Sigmoid colon (tissue), 7 donors: ENCODE results near the gene TECTA. TPM values are rescaled to one million over a fixed set of nuclear protein-coding genes. Genes with fewer than 3 reads are reported as not detected.
A peak's percentile ranks its signal among the peaks of the same experiment; 100 is the strongest.

ENCODE experiments used
- DNase-seq: peaks from one replicate; pipeline ENCODE4 v3.0.0-alpha.2; 2019
- H3K27ac ChIP-seq, 4 donors: fragments of 200-600 bp; sonication (generic); one replicate each; pipeline ENCODE4 v1.5.1; 2016 to 2019; ENCODE audit warnings: mild to moderate bottlenecking in 1 of 4
- H3K27me3 ChIP-seq, 3 donors: fragments of 200-600 bp; sonication (generic); one replicate each; pipeline ENCODE4 v1.5.1; 2019; ENCODE audit warnings: mild to moderate bottlenecking in 1 of 3
- H3K36me3 ChIP-seq, 4 donors: fragments of 200-600 bp; sonication (generic); one replicate each; pipeline ENCODE4 v1.5.1; 2016 to 2019
- H3K4me1 ChIP-seq, 4 donors: fragments of 200-600 bp; sonication (generic); one replicate each; pipeline ENCODE4 v1.5.1; 2017 to 2019
- H3K4me3 ChIP-seq, 4 donors: fragments of 200-600 bp; sonication (generic); one replicate each; pipeline ENCODE4 v1.5.1; 2017 to 2019; ENCODE audit warnings: mild to moderate bottlenecking in 2 of 4, moderate library complexity in 1 of 4
- H3K9me3 ChIP-seq, 4 donors: fragments of 200-600 bp in 3 of 4; sonication (generic) in 3 of 4; one replicate each; pipeline versions ENCODE4 v1.5.1 to v1.6.1; 2013 to 2019
- EP300 ChIP-seq, 4 donors: sonication (generic); formaldehyde crosslinking; IDR thresholded peaks; one replicate each; pipeline ENCODE4 v1.6.1; 2017; ENCODE audit warnings: antibody characterized with exemption in 4 of 4
- POLR2A ChIP-seq, 2 donors: fragments of 450-650 bp; IDR thresholded peaks; one replicate each; pipeline ENCODE4 v1.6.1; 2016; ENCODE audit warnings: antibody characterized with exemption in 2 of 2, mild to moderate bottlenecking in 2 of 2, moderate library complexity in 2 of 2
- POLR2AphosphoS5 ChIP-seq, 4 donors: sonication (generic); formaldehyde crosslinking; IDR thresholded peaks; one replicate each; pipeline ENCODE4 v1.6.1; 2017; ENCODE audit warnings: antibody characterized with exemption in 4 of 4
- WGBS, 2 donors: extraction: QIAGEN DNeasy Blood & Tissue Kit; methylation state at CpG; one replicate each; pipeline ENCODE4 v1.1.7; 2013; 5-methylcytosine and 5-hydroxymethylcytosine counted together
- intact Hi-C: fragments of 100-400 bp; cut with DNase I; formaldehyde crosslinking; loops from one replicate; pipeline ENCODE4 v1.15.1; 2023
- polyA plus RNA-seq, 3 donors: library from polyadenylated mRNA; stranded (reverse); fragments of 200-250 nt; gene quantifications; one replicate each; pipeline ENCODE4 v1.2.3, GENCODE V29; 2013
- total RNA-seq, 4 donors: library from RNA; depleted of rRNA; stranded (reverse); fragments of >200 nt; gene quantifications; one replicate each; pipeline ENCODE4 v1.1.0, GENCODE V29; 2016
- TF ChIP-seq, protein P1 (sequence below), 4 experiments: fragments of 450-650 bp in 3 of 4; fragments of 200-600 bp in 1 of 4; IDR thresholded peaks; one replicate each; pipeline ENCODE4 v1.5.1; 2016 to 2019; ENCODE audit warnings: antibody characterized with exemption in 4 of 4, mild to moderate bottlenecking in 3 of 4, moderate library complexity in 2 of 4
- donor health status: healthy with polysubstance abuse.
- donor health status: Bipolar disorder and iron deficiency.
- donor health status: healthy.

The TECTA gene
- total and polyA plus RNA-seq, 7 donors = 0.28 to 3.9 (median 1.1) TPM; not detected in 2

DNA sequence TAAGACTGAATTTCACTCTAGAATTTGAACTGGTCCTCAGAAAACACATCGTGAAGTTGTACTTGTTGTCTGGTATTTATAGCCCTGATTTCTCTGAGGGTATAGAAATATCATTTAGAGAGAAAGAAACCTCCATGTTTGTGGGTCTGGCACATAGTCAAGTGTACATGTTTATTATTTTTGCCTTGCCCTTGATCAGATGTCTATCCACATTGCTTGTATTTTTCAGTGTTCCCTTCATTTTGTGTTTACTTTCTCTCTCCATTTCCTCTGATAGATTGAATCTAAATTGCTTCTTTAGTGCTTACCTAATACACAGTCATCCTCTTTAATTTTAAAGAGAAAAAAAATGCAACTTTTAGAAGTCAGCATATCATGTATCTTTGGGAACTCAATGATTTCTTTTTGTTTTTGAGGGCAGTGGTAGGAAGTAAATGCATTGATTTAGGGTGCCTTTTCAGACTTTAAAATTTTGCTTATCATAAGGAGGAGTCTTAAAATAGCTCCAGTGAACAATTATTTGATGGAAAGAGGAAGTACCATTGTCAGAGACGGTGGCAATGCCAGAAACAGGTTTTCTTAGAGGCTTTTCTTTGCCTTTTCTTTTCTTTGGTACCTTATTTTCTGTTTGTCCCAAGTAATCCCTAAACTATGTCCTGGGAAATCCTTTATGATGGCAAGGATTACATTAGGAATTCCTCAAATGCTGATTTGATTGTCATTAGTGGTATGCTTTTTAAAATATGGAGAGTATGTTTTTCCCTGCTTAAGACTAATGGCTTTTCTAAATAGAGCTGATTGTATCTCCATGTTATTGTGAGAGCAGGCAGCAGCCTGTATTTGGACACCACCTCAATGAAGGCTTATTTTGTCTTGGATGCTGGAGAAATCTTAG, 29.8 kb upstream of the TECTA start:
- peaks cover 0 to 9% (median 4%) of the 10 kb centered on the region in 4 donors for H3K4me1 ChIP-seq
- H3K36me3 ChIP-seq = peaks cover 0 to 30% (median 1%) of the 10 kb centered on the region in 4 donors
- H3K27ac ChIP-seq = peak overlapping the region in 2 of 4 donors; percentile 7 to 18
- DNase-seq = no peak
- TF ChIP-seq EP300 (IDR thresholded peaks at IDR 0.05) = no peak
- no peak for TF ChIP-seq POLR2AphosphoS5 (IDR thresholded peaks at IDR 0.05)
- no peak for TF ChIP-seq POLR2A (IDR thresholded peaks at IDR 0.05)
- no peaks in the 10 kb centered on the region for H3K27me3 ChIP-seq
- WGBS, 2 donors = 57 to 60% methylated on average over 2 of the region's 2 CpGs
- H3K4me3 ChIP-seq = no peak overlapping the region
- H3K9me3 ChIP-seq = no peaks in the 10 kb centered on the region
- intact Hi-C loops = no loop called here

DNA sequence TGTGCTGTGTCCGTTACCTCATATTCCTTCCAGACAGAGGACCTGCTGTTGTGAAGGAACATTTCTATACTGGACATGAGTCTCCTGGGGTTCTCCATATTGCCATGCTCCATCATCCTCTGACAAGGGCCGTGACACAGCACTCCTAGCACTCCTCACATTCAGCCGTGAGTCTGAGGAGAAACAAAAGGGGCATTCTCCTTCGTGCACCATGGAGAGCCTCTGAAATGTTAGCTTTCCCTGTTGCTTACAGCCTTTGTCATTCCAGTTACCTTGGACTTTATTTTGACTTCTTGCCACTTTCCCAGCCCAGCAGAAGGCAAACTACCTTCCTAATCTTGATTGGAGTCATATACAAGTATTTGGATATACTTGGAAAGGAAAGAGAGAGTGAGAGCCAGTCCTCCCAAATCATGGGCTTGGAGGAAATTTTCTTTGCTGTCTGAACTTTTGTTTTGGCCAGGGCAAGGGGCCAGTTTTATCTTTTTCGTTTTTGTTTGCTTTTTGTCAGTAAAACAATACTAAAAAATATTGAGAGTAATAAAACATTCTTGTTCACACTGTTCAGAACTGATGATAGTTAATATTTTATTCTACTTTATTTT, 29.1 kb upstream of the TECTA start:
- intact Hi-C loops = no loop called here
- WGBS, 2 donors = 36 to 75% methylated on average over 5 of the region's 5 CpGs
- Histone ChIP-seq H3K36me3 (peaks cover 0 to 30% (median 1%) of the 10 kb centered on the region in 4 donors), H3K4me3 (no peak overlapping the region), H3K4me1 (peaks cover 0 to 9% (median 4%) of the 10 kb centered on the region in 4 donors), H3K9me3 (no peaks in the 10 kb centered on the region), H3K27me3 (no peaks in the 10 kb centered on the region), H3K27ac (peak overlapping the region in 2 of 4 donors; percentile 7 to 18)
- TF ChIP-seq EP300 (IDR thresholded peaks at IDR 0.05) = no peak
- no peak for TF ChIP-seq POLR2AphosphoS5 (IDR thresholded peaks at IDR 0.05)
- TF ChIP-seq, protein P1, sequence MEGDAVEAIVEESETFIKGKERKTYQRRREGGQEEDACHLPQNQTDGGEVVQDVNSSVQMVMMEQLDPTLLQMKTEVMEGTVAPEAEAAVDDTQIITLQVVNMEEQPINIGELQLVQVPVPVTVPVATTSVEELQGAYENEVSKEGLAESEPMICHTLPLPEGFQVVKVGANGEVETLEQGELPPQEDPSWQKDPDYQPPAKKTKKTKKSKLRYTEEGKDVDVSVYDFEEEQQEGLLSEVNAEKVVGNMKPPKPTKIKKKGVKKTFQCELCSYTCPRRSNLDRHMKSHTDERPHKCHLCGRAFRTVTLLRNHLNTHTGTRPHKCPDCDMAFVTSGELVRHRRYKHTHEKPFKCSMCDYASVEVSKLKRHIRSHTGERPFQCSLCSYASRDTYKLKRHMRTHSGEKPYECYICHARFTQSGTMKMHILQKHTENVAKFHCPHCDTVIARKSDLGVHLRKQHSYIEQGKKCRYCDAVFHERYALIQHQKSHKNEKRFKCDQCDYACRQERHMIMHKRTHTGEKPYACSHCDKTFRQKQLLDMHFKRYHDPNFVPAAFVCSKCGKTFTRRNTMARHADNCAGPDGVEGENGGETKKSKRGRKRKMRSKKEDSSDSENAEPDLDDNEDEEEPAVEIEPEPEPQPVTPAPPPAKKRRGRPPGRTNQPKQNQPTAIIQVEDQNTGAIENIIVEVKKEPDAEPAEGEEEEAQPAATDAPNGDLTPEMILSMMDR (IDR thresholded peaks at IDR 0.05) = no peak
- no peak for DNase-seq

DNA sequence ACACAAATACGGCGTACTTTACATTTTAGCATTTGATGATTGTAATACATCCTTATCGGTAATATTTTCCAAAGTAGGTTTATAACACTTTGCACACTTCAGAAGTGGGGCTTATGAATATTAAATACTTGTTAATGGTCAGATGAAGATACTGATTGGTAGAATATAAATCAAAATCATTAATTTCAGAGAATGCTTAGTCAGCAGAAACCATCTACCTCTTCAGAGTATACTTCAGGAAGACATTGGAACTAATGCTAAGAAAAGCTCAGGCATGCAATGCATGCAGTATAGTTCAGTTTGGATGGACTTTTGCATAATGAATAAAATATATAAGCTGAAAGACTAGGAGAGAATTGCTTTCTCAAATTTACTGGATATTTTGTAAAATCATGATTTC, 19.7 kb upstream of the TECTA start:
- Histone ChIP-seq H3K4me3 (no peak overlapping the region), H3K36me3 (peaks cover 0 to 7% (median 2%) of the 10 kb centered on the region in 4 donors), H3K4me1 (no peaks in the 10 kb centered on the region), H3K27ac (no peak overlapping the region), H3K9me3 (no peaks in the 10 kb centered on the region), H3K27me3 (no peaks in the 10 kb centered on the region)
- intact Hi-C loops = no loop called here
- 96 to 97% methylated on average over 3 of the region's 3 CpGs for WGBS, 2 donors
- no peak for DNase-seq
- TF ChIP-seq, protein P1 (IDR thresholded peaks at IDR 0.05) = no peak
- TF ChIP-seq POLR2A (IDR thresholded peaks at IDR 0.05) = no peak
- no peak for TF ChIP-seq POLR2AphosphoS5 (IDR thresholded peaks at IDR 0.05)
- no peak for TF ChIP-seq EP300 (IDR thresholded peaks at IDR 0.05)

DNA sequence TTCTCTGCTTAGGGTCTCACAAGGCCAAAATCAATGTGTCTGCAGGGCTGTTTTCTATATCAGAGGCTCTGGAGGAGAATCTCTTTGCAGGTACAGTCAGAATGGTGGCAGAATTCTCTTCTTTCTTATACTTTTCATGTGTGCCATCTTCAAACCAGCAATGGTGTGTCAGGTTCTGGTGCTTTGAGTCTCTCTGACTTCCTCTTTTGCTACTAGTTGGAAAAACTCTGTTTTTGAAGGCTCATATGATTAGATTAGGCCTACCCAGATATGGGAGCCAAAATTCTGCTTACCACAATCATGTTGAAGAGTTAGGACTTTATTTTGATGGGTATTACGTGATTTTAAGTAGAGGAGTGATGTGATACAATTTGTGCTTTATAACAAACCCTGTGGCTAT, 18.8 kb upstream of the TECTA start:
- TF ChIP-seq, protein P1 (IDR thresholded peaks at IDR 0.05) = no peak
- no peak for TF ChIP-seq POLR2AphosphoS5 (IDR thresholded peaks at IDR 0.05)
- WGBS, 2 donors = 90 to 96% methylated on average over 1 of the region's 1 CpG
- Histone ChIP-seq H3K27ac (no peak overlapping the region), H3K36me3 (peaks cover 2 to 15% (median 5%) of the 10 kb centered on the region in 4 donors), H3K4me1 (no peaks in the 10 kb centered on the region), H3K9me3 (no peaks in the 10 kb centered on the region), H3K4me3 (no peak overlapping the region), H3K27me3 (no peaks in the 10 kb centered on the region)
- no peak for DNase-seq
- intact Hi-C loops = no loop called here

DNA sequence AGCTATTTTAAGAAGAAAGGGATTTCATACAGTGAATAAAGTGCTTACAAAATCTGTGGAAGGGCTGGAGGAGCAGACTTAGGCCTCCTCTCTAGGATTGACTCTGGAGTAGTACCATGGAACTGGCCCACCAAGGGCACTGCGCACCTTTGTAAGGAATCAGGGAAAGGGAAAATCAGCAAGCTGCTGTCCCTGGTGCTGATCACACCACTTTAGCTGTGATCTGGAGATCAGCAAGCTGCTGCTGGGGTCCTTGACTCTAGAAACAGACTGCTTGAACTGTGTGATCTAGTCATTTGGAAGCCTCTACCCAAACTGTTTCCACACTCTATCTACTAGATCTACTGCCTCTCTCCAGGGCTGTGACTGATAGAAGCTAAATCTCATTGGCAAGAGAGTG, 18.4 kb upstream of the TECTA start:
- no peaks in the 10 kb centered on the region for H3K4me1 ChIP-seq
- TF ChIP-seq POLR2A (IDR thresholded peaks at IDR 0.05) (no peak), POLR2AphosphoS5 (IDR thresholded peaks at IDR 0.05) (no peak), EP300 (IDR thresholded peaks at IDR 0.05) (no peak)
- TF ChIP-seq, protein P1 (IDR thresholded peaks at IDR 0.05) = no peak
- H3K27me3 ChIP-seq = no peaks in the 10 kb centered on the region
- WGBS, 2 donors = 98 to 100% methylated on average over 1 of the region's 1 CpG
- H3K36me3 ChIP-seq = peaks cover 3 to 20% (median 6%) of the 10 kb centered on the region in 4 donors
- H3K4me3 ChIP-seq = no peak overlapping the region
- no peak for DNase-seq
- no peak overlapping the region for H3K27ac ChIP-seq
- no peaks in the 10 kb centered on the region for H3K9me3 ChIP-seq
- intact Hi-C loops = no loop called here
